GM06990 (cell line): ENCODE data around the gene ACO2.
"Not testable (repeated sequence)": the region's sequence is repeated elsewhere in the genome, so short reads cannot be mapped to it uniquely, and the experiment has no call there.

Source experiments
- DNase-seq: peaks from one replicate; pipeline ENCODE4 v3.0.0-alpha.2; 2011; ENCODE audit not compliant: insufficient read length; ENCODE audit errors: extremely low read depth
- H3K27me3 ChIP-seq: replicated peaks from 2 replicates; pipeline ENCODE4 v1.6.0; 2011; ENCODE audit warnings: low read length; ENCODE audit not compliant: control insufficient read depth, insufficient read depth
- H3K36me3 ChIP-seq: 2 replicates; pipeline ENCODE4 v1.5.1; 2011; ENCODE audit warnings: low read length; ENCODE audit not compliant: control insufficient read depth, insufficient read depth
- H3K4me3 ChIP-seq: replicated peaks from 2 replicates; pipeline ENCODE4 v1.5.1; 2011; ENCODE audit warnings: low read depth, mild to moderate bottlenecking, control low read depth, low read length
- CTCF ChIP-seq: IDR thresholded peaks from 2 replicates; pipeline ENCODE4 v1.5.1; 2011; ENCODE audit warnings: low read length, control low read depth, mild to moderate bottlenecking, inconsistent platforms; ENCODE audit not compliant: insufficient read depth, poor library complexity, severe bottlenecking

ACO2 gene

DNA sequence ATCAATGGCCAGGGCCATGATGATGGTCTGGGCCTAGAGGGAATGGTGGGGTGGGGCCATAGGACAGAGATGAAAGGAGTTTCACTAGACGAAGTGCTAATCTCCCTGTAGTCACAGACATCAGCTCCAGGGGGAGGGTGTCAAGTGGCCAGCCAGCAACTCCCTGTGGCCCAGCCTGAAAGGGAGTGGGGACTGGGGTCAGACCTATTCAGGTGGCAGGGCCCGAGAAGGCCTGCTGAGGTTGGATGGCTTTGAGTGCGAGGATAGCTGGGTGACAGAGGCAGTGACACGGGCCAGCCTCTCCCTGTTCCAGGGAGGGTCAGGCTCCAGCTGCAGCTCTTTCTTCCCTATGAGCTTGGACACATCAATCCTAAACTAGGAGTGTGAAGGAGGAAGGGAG, 33.4 kb upstream of the ACO2 start:
- H3K4me3 ChIP-seq = no peak overlapping the region
- TF ChIP-seq CTCF = no peak
- H3K36me3 ChIP-seq = peaks cover 20% of the 10 kb centered on the region
- no peaks in the 10 kb centered on the region for H3K27me3 ChIP-seq
- DNase-seq = no peak

DNA sequence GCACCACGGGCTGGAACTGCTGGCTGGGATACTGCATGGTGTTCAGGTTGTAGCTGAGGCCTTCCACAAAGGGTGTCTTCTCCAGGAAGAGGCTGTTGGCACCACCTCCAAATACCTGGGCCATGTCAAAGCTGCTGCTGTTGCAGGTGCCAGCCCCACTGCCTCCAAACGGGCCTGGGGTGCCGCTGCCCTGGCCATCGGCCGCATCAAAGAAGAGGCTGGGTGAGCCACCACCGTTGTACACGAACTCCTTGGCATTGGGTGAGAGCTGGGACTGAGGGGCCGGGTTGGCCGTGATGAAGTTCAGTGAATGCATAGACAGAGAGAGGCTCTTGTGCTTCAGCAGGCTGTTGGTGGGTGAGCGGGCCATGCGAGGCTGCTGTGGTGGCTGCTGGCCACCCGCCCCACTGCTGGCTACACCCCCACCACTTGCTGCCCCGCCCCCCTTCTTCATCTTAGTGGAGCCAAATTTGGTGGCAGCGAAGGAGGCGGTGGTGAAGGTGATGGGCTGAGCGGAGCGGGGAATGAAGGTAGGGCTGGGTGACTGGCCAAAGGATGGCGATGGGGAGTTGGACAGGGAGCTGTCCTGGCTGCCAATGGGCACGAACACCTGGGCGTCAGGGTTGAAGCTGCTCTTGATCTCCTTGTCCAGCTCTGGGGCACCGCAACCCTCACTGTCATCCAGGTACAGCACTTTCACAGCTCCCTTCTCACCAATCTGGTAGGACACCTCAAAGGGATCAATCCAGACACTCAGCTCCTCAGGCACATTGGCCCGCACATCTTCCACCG, 32.4 kb upstream of the ACO2 start:
- Histone ChIP-seq H3K27me3 (no peaks in the 10 kb centered on the region), H3K36me3 (peaks cover 19% of the 10 kb centered on the region), H3K4me3 (no peak overlapping the region)
- TF ChIP-seq CTCF = no peak
- DNase-seq = no peak

DNA sequence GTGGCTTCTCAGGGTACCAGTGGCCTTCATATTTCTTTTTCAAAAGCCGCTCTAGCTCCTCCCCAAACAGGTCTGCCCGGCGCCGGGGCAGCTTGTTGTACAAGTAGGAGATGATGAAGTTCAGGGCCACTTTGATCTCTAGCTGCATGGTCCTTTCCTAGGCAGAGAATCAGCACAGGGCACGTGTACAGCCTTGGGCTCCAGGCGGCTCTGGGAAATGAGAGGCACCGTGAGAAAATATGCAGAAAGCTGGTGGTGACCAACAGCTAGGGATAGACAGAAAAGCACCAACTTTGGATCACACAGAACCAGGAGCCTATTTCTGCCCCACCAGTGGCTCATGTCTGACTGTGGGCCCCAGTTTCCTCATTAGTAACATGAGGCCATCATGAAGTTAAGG, 31.7 kb upstream of the ACO2 start:
- no peak for TF ChIP-seq CTCF
- DNase-seq = no peak
- Histone ChIP-seq H3K27me3 (no peaks in the 10 kb centered on the region), H3K4me3 (no peak overlapping the region), H3K36me3 (peaks cover 17% of the 10 kb centered on the region)

DNA sequence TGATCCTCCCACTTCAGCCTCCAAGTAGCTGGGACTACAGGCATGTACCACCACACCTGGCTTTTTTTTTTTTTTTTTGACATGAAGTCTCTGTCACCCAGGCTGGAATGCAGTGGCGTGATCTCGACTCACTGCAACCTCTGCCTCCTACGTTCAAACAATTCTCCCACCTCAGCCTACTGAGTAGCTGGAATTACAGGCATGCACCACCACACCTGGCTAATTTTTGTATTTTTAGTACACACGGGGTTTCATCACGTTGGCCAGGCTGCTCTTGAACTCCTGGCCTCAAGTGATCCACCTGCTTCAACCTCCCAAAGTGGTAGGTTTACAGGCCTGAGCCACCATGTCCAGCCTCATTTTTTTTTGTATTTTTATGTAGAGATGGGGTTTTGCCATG, 28.4 kb upstream of the ACO2 start:
- H3K27me3 ChIP-seq, DNase-seq, H3K4me3 ChIP-seq: not testable (repeated sequence)
- peaks cover 12% of the 10 kb centered on the region for H3K36me3 ChIP-seq

- Histone ChIP-seq H3K4me3 (no peak overlapping the region), H3K36me3 (peaks cover 2% of the 10 kb centered on the region), H3K27me3 (no peaks in the 10 kb centered on the region)
- DNase-seq = no peak
- TF ChIP-seq CTCF = no peak
Measured at GRCh38 chr22:41442240-41442792, 26.6 kb upstream of the ACO2 start.

DNA sequence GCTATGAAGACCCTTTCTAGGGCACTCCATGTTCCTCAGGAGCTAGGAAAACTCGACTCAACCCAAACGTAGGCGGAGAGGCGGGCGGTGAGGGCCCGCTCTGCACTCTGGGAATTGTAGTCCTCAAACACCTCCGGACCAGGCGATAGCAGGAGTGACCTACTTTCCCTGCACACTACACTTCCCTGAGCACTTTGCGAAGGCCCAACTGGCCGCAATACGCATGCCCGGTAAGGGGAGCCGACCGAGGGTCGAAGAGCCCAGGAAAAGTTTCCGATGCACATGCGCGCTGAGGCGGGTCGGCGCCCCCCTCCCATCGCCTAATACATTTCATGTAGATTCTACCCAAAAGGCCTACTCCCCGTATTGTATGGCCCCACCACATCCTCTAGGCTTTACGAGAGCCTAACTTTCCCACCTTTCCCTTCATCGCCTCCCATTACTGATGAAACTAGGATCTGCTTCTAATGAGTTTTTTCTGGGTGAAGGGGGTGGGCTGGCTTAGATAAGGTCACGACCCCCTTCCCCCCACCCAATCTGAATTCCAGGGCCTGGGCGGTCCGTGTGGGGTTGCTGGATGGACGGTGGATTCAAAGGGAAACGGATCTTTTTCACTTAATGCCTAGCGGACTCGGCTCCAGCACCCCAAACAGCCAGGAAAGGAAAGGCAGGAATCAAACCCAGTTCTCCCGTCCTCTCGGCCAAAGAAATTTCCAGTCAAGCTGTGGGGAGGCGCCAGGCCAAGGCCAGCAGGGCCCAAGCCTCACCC, 24.4 kb upstream of the ACO2 start:
- Histone ChIP-seq H3K27me3 (no peaks in the 10 kb centered on the region), H3K36me3 (peaks cover 2% of the 10 kb centered on the region; the same call in 1 of the 2 replicates), H3K4me3 (peak overlapping the region; percentile 96)
- TF ChIP-seq CTCF = no peak
- DNase-seq = peak; percentile 88
